Measurements from ENCODE around the gene C1orf35. TPM values are rescaled to one million over a fixed set of nuclear protein-coding genes. Genes with fewer than 3 reads are reported as not detected.

C1orf35 gene
- total and polyA plus RNA-seq, 9 of the 15 experiments (the other 6 are each of a cell fraction or from before 2014, with no cell fraction given): 3.2 to 48.7 (median 12.5) TPM

GRCh38 chr1:228102791-228103620 is at the start of gene C1orf35 (continued):
- TF ChIP-seq, protein P1, sequence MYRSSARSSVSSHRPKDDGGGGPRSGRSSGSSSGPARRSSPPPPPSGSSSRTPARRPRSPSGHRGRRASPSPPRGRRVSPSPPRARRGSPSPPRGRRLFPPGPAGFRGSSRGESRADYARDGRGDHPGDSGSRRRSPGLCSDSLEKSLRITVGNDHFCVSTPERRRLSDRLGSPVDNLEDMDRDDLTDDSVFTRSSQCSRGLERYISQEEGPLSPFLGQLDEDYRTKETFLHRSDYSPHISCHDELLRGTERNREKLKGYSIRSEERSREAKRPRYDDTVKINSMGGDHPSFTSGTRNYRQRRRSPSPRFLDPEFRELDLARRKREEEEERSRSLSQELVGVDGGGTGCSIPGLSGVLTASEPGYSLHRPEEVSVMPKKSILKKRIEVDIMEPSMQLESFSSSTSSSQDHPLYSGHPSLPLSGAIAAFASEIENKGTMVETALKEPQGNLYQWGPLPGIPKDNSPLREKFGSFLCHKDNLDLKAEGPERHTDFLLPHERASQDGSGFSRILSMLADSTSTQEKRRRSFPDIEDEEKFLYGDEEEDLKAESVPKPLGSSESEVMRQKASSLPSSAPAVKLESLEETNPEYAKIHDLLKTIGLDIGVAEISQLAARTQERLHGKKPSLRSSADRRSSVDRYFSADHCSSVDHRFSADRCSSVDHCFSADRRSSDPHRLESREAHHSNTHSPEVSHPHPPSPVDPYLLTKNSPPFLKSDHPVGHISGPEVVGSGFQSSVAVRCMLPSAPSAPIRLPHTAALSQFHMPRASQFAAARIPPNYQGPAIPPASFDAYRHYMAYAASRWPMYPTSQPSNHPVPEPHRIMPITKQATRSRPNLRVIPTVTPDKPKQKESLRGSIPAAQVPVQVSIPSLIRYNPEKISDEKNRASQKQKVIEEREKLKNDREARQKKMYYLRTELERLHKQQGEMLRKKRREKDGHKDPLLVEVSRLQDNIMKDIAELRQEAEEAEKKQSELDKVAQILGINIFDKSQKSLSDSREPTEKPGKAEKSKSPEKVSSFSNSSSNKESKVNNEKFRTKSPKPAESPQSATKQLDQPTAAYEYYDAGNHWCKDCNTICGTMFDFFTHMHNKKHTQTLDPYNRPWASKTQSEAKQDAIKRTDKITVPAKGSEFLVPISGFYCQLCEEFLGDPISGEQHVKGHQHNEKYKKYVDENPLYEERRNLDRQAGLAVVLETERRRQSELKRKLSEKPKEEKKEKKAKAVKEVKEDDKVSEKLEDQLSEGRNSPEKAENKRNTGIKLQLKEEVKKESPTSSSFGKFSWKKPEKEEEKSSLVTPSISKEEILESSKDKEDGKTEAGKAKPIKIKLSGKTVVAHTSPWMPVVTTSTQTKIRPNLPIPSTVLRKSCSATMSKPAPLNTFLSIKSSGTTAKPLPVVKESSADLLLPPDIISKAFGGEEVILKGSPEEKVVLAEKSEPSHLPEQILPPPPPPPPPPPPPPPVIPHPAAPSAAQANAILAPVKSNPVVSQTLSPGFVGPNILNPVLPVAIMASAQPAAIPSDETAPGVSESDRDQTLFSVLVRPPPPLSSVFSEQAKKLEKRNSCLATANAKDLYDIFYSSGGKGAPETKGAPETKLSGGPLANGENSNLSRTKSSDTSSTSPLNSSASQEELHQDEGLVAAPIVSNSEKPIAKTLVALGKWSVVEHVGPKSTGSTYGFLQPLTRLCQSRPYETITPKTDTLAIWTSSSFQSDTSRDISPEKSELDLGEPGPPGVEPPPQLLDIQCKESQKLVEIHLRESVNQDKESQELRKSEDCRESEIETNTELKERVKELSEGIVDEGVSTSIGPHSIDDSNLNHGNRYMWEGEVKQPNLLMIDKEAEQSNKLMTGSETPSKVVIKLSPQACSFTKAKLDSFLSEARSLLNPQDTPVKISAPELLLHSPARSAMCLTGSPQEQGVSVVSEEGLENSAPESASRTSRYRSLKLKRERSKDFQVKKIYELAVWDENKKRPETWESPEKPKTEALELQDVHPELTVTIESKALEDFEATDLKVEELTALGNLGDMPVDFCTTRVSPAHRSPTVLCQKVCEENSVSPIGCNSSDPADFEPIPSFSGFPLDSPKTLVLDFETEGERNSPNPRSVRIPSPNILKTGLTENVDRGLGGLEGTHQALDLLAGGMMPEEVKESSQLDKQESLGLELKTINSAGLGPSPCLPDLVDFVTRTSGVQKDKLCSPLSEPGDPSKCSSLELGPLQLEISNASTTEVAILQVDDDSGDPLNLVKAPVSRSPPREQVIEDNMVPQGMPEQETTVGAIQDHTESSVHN (IDR thresholded peaks at IDR 0.05; ENCODE audit: borderline replicate concordance in 1 of 2, low read depth in 1 of 2): no peak
- TF ChIP-seq ZNF282 (CRISPR knock-in tag; IDR thresholded peaks at IDR 0.05): peak; percentile 59; the same call in 1 of the 2 replicates
- no peak for TF ChIP-seq HMBOX1 (IDR thresholded peaks at IDR 0.05)
- peak; percentile 83 for TF ChIP-seq TBP (optimal IDR thresholded peaks at IDR 0.05; ENCODE audit: low read depth, low read length)
- TF ChIP-seq E2F4 (CRISPR knock-in tag; IDR thresholded peaks at IDR 0.05; ENCODE audit: low read depth): peak; percentile 98
- TF ChIP-seq GABPA (tag; conservative IDR thresholded peaks at IDR 0.05; ENCODE audit: low read depth): peak; percentile 38; the same call in 1 of the 2 replicates
- TF ChIP-seq CBFA2T3 (IDR thresholded peaks at IDR 0.05): 0 out of 2 replicates have a peak, but pooled peaks have one; percentile 1
- no peak for TF ChIP-seq SNRNP70 (optimal IDR thresholded peaks at IDR 0.05; ENCODE audit: low read depth, low read length)
- TF ChIP-seq FOXA1 (IDR thresholded peaks at IDR 0.05; ENCODE audit: borderline replicate concordance): no peak
- no peak for TF ChIP-seq RHOXF2B (CRISPR knock-in tag; conservative IDR thresholded peaks at IDR 0.05)
- TF ChIP-seq, protein P2, sequence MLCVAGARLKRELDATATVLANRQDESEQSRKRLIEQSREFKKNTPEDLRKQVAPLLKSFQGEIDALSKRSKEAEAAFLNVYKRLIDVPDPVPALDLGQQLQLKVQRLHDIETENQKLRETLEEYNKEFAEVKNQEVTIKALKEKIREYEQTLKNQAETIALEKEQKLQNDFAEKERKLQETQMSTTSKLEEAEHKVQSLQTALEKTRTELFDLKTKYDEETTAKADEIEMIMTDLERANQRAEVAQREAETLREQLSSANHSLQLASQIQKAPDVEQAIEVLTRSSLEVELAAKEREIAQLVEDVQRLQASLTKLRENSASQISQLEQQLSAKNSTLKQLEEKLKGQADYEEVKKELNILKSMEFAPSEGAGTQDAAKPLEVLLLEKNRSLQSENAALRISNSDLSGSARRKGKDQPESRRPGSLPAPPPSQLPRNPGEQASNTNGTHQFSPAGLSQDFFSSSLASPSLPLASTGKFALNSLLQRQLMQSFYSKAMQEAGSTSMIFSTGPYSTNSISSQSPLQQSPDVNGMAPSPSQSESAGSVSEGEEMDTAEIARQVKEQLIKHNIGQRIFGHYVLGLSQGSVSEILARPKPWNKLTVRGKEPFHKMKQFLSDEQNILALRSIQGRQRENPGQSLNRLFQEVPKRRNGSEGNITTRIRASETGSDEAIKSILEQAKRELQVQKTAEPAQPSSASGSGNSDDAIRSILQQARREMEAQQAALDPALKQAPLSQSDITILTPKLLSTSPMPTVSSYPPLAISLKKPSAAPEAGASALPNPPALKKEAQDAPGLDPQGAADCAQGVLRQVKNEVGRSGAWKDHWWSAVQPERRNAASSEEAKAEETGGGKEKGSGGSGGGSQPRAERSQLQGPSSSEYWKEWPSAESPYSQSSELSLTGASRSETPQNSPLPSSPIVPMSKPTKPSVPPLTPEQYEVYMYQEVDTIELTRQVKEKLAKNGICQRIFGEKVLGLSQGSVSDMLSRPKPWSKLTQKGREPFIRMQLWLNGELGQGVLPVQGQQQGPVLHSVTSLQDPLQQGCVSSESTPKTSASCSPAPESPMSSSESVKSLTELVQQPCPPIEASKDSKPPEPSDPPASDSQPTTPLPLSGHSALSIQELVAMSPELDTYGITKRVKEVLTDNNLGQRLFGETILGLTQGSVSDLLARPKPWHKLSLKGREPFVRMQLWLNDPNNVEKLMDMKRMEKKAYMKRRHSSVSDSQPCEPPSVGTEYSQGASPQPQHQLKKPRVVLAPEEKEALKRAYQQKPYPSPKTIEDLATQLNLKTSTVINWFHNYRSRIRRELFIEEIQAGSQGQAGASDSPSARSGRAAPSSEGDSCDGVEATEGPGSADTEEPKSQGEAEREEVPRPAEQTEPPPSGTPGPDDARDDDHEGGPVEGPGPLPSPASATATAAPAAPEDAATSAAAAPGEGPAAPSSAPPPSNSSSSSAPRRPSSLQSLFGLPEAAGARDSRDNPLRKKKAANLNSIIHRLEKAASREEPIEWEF (CRISPR knock-in tag; IDR thresholded peaks at IDR 0.05): no peak
